Cardiac septum (tissue), 1 donor: ENCODE results near the gene RIMS4. TPM values are rescaled to one million over a fixed set of nuclear protein-coding genes. Genes with fewer than 3 reads are reported as not detected.
"Not testable (repeated sequence)": the region's sequence is repeated elsewhere in the genome, so short reads cannot be mapped to it uniquely, and the experiment has no call there.

Experiments
- DNase-seq: peaks from one replicate; pipeline ENCODE4 v3.0.0-alpha.2; 2020; ENCODE audit warnings: low spot score
- intact Hi-C: fragments of 100-400 bp; cut with DNase I; formaldehyde crosslinking; loops from one replicate; pipeline ENCODE4 v1.14.0; 2022
- total RNA-seq: library from RNA; stranded (reverse); fragmentation: NEBNext Ultra II Directional; extraction: Animal tissue kit (Norgen Biotek cat#: 25700); gene quantifications from one replicate; pipeline ENCODE4 v1.2.1, GENCODE V29; 2021
- donor health status: DM: no; HTN: no; CAD: no.

Gene RIMS4
- total RNA-seq, 1 donor from 2014 or later = 0.27 TPM

- intact Hi-C loops = no loop called here
- no peak for DNase-seq
Observed at GRCh38 chr20:44770484-44771171, 39.7 kb downstream of the RIMS4 start.

DNA sequence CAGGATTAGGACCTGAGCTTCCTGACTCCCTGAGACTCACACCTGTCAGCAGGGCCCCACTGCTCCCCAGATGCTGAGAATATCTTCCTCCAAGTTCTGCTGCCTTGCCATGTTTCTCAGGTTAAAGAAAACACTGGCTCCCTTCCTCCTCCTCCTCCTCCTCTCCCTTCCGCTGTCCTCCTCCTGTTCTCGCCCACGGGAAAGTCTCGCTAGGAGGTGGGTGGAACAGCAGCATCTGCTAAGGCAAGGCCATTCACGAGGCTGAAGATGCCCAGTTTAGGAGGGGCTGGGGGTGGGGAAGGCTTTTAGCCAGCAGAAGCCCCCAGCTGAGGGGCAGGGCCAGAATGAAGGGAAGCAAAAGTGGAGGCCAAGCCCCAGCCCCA is 40.9 kb downstream of the RIMS4 start:
- DNase-seq = no peak
- intact Hi-C loops = no loop called here

DNA sequence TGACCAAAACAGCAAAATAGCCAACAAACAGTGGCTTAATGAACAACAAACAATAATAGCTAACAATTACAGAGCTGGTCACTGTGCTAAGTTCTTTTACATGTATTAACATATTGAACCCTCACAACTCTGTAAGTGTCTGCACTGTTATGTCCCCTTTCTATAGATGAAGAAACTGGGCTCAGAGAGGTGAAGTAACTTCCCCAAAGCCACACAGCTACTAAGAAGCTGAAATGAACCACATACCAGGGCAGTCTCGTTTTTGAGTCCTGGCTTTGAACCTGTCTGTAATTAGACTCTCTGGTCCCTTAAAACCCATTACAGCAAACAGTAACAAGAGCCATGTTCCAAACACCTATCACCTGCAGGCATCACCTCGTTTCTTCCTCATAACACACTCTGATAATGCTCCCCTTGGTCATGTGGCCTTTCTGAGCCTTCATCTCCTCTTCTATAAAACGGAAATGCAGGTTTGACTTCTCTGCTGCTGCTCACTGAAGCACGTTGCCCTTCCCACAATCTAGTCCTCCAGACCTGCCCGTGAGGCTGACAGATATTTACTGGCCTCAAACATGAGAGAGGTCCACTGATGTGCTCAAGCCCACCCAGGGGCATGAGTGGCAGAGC is 41.4 kb downstream of the RIMS4 start:
- no peak for DNase-seq
- intact Hi-C loops = no loop called here

DNA sequence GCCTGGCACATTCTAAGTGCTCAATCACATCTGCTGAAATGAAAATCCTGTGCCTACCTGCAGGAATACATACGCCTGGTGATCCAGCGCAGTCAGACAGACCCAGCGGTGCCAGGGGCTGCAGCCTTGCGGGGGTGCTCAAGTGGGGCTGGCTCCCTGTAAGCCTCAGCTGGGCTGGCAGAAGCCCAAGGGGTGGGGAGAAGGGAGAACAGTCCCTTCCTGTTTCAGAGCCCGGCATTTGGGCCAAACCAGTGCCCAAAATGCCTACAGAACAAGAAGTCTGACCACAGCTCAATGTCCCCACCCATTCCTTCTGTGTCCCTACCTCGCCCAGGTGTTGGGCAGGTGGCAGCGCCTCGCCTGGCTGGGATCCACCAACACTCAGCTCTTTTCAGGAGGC is 42.1 kb downstream of the RIMS4 start:
- intact Hi-C loops = no loop called here
- no peak for DNase-seq

DNA sequence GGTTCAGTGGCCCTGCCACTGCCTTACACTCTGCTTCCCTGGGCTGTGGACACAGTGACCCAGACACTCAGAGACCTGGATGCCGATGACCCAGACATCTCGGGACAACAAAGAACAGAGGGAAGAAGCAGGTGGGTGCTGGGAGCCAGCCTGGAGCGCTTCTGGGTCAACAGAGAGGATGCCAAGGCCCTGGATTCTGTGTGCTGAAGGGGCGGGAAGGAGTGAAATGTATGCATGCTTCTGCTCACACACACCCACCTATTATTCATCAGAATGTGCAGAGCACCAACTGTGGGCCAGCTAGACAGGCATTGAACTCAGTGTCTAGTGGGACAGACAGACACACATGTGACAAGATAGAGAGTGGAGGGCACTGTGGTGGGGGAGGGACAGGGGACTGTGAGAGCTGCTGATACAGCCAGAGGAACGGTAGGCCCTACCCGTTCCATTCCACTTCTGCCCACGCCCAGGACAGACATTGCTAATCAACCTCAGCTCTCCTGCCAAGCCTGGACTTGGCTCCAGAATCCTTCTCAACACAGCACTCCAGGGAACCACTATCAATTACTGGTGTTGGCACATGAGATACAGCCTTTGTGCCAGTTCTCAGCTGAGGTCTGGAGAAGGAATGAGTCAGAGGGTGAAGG is 44.5 kb downstream of the RIMS4 start:
- DNase-seq = no peak
- intact Hi-C loops = no loop called here

GRCh38 chr20:44765091-44765490 is 45.3 kb downstream of the RIMS4 start:
- intact Hi-C loops = no loop called here
- no peak for DNase-seq

DNA sequence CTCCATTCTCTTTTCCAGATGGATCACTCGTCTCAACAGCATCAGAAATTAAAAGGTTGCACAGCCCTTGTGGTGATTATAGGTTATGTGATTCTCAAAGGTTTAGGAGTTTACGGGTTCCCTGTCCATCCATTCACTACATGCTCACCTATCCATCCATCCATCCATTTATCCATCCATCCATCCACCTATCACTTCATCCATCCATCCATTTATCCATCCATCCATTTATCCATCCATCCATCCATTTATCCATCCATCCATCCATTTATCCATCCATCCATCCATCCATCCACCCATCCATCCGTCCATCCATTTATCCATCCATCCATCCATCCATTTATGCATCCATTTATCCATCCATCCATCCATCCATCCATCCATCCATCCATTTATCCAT is 46.5 kb downstream of the RIMS4 start:
- DNase-seq, intact Hi-C loops: not testable (repeated sequence)

DNA sequence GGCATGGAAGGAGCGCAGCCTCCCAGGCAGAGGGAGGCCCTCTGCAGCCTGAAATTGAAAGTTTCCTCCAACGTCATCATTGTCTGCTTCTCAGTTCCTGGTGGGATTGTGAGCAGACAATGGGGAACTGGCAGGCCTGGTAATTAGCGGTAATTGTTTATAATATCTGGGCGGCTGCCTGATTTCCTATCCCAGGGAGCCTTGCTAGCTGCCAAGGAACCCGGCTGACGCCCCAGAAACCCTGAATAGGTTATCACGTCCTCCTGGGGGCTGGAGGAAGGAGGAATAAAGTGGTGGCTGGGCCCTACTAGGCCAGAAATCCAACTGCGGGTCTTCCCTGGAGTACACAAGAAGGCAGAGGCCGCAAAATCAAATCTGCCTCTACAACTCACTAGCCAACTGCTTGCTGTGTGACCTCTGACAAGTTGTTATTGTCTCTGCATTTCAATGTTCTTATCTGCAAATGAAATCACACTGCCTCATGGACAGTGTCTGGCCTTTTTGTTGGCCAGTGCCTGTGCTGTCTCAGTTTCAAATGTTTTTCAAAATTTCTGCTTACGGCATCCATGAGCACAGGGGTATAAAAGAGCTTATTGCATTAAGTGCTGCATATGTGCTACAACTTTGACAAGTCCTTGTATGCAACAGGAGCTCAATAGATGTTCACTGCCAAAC is 47.7 kb downstream of the RIMS4 start:
- DNase-seq = no peak
- intact Hi-C loops = no loop called here

DNA sequence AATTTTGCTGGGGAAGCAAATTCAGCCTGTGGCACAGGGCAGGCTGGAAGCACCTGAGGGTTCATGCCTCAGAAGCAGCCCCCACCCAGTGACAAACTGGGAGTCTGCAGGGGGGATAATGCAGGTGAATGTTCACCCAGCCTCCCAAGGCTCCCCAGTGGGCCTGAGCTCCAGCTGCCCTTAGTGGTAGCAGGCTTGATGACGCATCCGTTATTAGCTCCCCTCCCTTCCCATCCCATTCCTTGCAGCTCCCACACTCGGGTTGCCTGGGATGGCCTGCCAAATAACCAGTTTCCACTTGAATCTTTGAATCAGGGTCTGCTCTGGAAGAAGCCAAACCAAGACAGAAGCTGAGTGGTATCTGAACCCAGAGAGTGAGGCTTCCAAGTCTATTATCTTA is 48.9 kb downstream of the RIMS4 start:
- no peak for DNase-seq
- intact Hi-C loops = no loop called here

GRCh38 chr20:44759595-44759994 is 50.8 kb downstream of the RIMS4 start:
- intact Hi-C loops = no loop called here
- no peak for DNase-seq

- intact Hi-C loops = no loop called here
- DNase-seq = no peak
Observed at GRCh38 chr20:44758247-44759101, 51.9 kb downstream of the RIMS4 start.

DNA sequence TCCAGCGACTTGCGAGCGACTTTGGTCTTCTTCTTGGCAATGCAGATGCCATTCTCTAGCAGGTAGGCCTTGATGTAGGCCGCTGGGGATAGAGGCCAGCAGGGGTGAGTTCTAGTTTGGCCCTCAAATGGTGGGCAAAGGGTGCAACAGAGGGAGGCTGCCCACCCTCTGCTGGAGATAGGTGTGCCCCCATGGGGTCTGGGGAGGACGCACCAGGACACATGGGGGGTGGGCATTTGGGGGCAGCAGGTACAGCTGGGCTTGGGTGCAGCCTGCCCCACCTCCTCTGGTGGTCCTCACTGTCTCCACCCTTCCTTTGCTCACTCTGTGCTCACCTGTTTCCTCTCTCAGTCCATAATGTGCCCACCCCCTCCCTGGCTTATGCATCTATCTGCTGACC is 53.4 kb downstream of the RIMS4 start:
- DNase-seq = no peak
- intact Hi-C loops = no loop called here

GRCh38 chr20:44756011-44756688 is 54.2 kb downstream of the RIMS4 start:
- no peak for DNase-seq
- intact Hi-C loops = no loop called here

DNA sequence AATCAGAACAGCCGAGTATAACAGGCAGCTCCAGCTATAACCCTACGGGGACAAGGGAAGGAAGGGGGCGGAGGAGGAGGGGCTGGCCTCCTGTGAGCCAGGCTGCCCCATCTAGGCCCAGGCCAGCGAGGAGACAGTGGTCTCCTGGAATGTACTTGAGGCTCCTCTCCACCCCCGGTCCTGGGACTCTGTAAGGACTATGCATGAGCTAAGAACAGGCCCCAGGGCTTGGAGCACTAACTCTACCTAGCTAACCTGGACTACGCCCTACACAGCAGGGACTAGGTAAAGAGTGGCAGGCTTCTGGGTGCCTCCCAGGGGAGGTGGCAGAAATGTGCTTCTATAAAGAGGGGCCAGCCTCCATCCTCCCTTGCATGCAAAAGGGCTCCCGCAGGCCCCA is 55.8 kb downstream of the RIMS4 start:
- intact Hi-C loops = loop anchor here (5.0 kb wide), 1 partner anchor 53 kb away; no protein-coding TSS in a partner anchor
- no peak for DNase-seq

DNA sequence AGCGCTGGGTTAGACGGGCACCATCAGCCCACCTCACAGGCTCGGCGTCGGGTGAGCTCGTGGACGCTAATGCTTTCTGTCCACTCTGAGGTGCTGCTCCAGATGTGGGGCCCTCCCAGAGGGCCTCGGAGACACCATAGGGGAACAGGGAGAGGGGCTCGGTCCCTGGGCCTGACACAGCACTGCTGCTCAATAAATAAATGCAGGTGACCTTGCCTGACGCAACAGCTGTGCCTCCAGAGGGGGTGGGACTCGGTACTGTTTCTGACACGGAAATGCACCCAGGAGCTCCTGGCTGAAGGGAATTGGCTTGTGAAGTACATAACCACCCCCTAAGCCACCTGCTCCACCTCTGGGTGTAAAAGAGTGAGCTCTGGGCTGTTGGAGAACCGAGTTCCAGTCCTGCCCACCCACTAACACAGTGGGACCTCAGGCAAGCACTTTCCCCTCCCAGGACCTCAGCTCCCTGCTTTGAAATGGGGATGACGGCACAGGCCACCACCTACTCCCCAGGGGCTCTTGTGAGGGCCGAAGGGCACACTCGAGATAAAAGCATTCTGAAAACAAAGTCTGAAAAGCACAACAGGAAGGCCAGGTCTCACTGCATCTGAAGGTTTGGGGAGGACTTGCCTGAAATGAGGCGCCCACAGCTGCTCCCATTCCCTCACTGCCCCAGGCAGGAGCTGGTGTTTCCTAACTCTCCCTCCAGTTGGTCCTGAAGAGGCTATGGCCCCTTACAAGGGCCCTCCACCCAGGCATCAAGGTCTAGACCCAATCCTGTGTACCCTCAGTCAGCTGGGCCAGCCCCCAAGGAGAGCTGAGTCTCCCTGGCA is 58.0 kb downstream of the RIMS4 start:
- no peak for DNase-seq
- intact Hi-C loops = loop anchor here (5.0 kb wide), 1 partner anchor 55 kb away; no protein-coding TSS in a partner anchor

DNA sequence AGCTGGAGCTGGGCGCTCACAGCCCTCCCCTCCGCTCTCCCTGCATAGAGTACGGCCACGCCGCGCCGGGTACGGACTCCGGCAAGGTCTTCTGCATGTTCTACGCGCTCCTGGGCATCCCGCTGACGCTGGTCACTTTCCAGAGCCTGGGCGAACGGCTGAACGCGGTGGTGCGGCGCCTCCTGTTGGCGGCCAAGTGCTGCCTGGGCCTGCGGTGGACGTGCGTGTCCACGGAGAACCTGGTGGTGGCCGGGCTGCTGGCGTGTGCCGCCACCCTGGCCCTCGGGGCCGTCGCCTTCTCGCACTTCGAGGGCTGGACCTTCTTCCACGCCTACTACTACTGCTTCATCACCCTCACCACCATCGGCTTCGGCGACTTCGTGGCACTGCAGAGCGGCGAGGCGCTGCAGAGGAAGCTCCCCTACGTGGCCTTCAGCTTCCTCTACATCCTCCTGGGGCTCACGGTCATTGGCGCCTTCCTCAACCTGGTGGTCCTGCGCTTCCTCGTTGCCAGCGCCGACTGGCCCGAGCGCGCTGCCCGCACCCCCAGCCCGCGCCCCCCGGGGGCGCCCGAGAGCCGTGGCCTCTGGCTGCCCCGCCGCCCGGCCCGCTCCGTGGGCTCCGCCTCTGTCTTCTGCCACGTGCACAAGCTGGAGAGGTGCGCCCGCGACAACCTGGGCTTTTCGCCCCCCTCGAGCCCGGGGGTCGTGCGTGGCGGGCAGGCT is 60.1 kb downstream of the RIMS4 start:
- intact Hi-C loops = loop anchor here (5.0 kb wide), 1 partner anchor 57 kb away; no protein-coding TSS in a partner anchor
- DNase-seq = no peak

DNA sequence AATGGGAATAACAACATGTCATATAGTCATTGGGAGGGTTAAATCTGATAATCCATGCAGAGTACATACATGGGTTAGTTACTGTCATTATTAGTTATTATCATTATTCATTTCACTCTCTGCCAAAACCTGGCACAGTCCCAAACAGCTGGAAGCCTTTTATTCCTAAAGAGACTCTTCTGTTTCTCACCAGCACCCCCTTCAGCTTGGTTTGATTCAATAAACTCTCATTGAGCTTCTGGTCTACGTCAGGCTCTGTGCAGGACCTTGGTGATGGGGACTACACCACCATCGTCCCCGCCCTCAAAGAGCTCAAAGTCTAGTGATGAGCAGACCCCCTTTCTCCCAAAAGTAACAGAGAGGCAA is 62.4 kb downstream of the RIMS4 start:
- DNase-seq = no peak
- intact Hi-C loops = no loop called here
